ENCODE measurements around the gene METTL2B. TPM values are rescaled to one million over a fixed set of nuclear protein-coding genes. Genes with fewer than 3 reads are reported as not detected.

The METTL2B gene
- total RNA-seq, 2 donors from 2014 or later = 13.3 to 14.4 TPM

DNA sequence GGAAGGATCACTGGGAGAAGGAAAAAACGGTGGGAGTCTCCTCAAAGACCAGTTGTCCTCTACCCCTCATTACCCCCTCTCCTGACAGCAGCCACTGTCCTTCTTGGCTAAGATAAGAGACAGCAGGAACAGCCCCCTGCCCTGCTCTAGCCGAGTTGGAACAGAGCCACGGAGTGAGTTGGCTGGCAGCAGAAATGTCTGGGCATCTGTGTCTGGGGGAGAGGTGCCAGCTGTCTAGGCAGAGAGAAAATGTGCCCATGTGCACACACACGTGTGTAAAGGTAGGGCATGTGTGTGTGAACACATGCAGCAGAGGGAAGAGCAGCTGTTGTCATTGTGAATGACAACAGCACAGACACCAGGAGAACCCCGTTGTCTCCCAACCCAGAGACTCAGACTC is 30.2 kb upstream of the METTL2B start:
- TF ChIP-seq, protein P1, sequence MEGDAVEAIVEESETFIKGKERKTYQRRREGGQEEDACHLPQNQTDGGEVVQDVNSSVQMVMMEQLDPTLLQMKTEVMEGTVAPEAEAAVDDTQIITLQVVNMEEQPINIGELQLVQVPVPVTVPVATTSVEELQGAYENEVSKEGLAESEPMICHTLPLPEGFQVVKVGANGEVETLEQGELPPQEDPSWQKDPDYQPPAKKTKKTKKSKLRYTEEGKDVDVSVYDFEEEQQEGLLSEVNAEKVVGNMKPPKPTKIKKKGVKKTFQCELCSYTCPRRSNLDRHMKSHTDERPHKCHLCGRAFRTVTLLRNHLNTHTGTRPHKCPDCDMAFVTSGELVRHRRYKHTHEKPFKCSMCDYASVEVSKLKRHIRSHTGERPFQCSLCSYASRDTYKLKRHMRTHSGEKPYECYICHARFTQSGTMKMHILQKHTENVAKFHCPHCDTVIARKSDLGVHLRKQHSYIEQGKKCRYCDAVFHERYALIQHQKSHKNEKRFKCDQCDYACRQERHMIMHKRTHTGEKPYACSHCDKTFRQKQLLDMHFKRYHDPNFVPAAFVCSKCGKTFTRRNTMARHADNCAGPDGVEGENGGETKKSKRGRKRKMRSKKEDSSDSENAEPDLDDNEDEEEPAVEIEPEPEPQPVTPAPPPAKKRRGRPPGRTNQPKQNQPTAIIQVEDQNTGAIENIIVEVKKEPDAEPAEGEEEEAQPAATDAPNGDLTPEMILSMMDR (IDR thresholded peaks at IDR 0.05) = no peak
- no peaks in the 10 kb centered on the region for H3K27me3 ChIP-seq
- peak overlapping the region in 1 of 2 donors; percentile 37 for H3K27ac ChIP-seq
- no peak overlapping the region for H3K4me3 ChIP-seq
- H3K36me3 ChIP-seq = no peaks in the 10 kb centered on the region
- H3K4me1 ChIP-seq = no peaks in the 10 kb centered on the region
- no peak for DNase-seq (ENCODE audit: low spot score)
- H3K9me3 ChIP-seq = no peaks in the 10 kb centered on the region

DNA sequence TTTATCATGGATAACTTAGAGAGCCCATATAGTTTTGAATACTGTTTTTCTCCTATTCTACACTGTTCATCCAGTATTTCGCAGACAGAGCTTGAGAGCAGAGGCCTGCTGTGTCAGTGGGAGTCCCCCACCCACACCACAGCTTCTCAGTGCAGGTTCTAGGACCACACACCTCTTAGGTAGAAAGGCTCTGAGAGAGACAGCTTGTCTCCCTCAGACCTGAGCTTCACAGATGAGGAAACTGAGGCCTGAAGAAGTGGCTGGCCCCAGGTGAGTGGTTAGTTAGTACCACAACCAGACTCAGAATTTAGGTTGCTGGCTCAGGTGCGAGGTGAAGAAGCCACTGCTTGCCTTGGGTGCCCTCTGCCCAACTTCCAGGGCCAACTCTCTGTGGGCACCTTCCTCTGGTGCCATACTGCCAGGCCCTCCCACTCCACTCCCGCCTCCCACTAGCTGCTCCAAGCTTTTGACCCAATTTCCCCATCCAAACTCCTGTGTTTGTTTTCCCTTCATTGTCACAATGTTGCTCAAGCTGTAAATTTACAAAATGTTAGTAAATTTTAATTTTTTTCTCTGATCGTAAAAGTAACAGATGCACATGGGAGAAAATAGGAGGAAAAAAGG is 28.5 kb upstream of the METTL2B start:
- no peak for DNase-seq (ENCODE audit: low spot score)
- Histone ChIP-seq H3K9me3 (no peaks in the 10 kb centered on the region), H3K36me3 (no peaks in the 10 kb centered on the region), H3K4me1 (no peaks in the 10 kb centered on the region), H3K27ac (no peak overlapping the region), H3K4me3 (no peak overlapping the region), H3K27me3 (no peaks in the 10 kb centered on the region)
- TF ChIP-seq, protein P1 (IDR thresholded peaks at IDR 0.05) = no peak

DNA sequence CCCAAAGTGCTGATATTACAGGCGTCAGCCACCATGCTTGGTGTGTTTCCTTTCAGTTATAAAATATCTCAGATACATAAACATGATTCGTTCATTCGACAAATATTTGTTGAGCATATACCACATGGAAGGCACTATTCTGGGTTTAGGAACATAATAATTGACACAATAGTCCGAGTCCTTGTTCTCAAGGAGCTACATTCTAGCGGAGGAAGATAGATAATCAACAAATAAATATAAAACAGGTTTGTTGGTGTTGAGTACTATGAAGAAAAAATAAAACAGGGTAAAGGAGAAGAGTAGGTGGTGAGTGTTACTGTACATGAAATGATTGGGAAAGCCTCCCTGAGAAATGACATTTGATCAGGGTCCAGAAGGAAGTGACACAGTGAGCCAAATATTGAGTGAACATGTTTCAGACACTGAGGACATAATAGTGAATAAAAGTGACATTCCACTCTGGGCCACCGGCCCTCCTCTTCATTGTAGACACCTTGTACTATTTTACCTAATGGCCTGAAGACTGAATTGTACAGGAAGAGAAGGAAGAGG is 27.7 kb upstream of the METTL2B start:
- TF ChIP-seq, protein P1 (IDR thresholded peaks at IDR 0.05) = no peak
- Histone ChIP-seq H3K9me3 (no peaks in the 10 kb centered on the region), H3K36me3 (no peaks in the 10 kb centered on the region), H3K27me3 (no peaks in the 10 kb centered on the region), H3K27ac (no peak overlapping the region), H3K4me3 (no peak overlapping the region), H3K4me1 (peaks cover 0 to 5% of the 10 kb centered on the region in 2 donors)
- no peak for DNase-seq (ENCODE audit: low spot score)

DNA sequence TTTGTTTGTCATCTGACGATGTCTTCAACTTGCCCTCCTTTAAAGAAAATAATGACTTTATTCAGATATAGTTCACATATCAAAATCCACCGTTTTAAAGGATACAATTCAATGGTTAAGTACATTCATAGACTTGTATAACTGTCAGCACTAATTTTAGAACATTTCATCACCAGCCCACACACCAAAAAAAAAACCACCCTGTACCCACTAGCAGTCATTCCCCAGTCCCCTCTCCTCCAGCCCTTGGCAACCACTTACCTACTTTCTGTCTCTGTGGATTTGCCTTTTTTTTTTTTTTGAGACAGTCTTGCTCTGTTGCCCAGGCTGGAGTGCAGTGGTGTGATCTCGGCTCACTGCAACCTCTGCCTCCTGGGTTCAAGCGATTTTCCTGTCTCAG is 26.1 kb upstream of the METTL2B start:
- H3K9me3 ChIP-seq = no peaks in the 10 kb centered on the region
- H3K27me3 ChIP-seq = no peaks in the 10 kb centered on the region
- peaks cover 0 to 21% of the 10 kb centered on the region in 2 donors for H3K4me1 ChIP-seq
- TF ChIP-seq, protein P1 (IDR thresholded peaks at IDR 0.05) = no peak
- H3K4me3 ChIP-seq = no peak overlapping the region
- H3K36me3 ChIP-seq = no peaks in the 10 kb centered on the region
- H3K27ac ChIP-seq = peak overlapping the region in 1 of 2 donors; percentile 54
- no peak for DNase-seq (ENCODE audit: low spot score)

DNA sequence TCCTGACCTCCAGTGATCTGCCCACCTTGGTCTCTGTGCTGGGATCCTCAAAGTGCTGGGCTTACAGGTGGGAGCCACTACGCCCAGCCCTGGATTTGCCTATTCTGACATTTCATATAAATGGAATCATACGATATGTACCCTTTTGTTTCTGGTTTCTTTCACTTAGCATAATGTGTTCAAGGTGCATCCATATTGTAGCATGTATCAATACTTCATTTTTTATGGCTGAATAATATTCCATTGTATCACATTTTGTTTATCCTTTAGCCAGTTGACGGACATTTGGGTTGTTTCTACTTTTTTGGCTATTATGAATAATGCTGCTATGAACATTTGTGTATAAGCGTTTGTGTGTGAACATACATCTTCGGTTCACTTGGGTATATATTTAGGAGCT is 25.6 kb upstream of the METTL2B start:
- Histone ChIP-seq H3K4me3 (no peak overlapping the region), H3K9me3 (no peaks in the 10 kb centered on the region), H3K36me3 (no peaks in the 10 kb centered on the region), H3K4me1 (peaks cover 0 to 21% of the 10 kb centered on the region in 2 donors), H3K27ac (peak overlapping the region in 1 of 2 donors; percentile 54), H3K27me3 (no peaks in the 10 kb centered on the region)
- no peak for DNase-seq (ENCODE audit: low spot score)
- TF ChIP-seq, protein P1 (IDR thresholded peaks at IDR 0.05) = no peak

DNA sequence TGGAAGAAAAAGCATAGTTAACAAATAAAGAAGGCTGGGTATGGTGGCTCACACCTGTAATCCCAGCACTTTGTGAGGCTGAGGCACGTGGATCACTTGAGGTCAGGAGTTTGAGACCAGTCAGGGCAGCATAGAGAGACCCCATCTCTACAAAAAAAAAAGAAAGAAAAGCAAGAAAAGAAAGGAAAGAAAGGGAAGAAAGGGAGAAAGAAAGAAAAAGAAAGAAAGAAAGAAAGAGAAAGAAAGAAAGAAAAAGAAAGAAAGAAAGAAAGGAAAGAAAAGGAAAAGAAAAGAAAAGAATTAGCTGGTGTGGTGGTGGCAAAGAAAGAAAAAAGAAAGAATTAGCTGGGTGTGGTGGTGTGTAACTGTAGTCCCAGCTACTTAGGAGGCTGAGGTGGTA is 24.0 kb upstream of the METTL2B start:
- Histone ChIP-seq H3K27ac (peak overlapping the region in 1 of 2 donors; percentile 97), H3K36me3 (peaks cover 4% of the 10 kb centered on the region), H3K4me1 (peaks cover 0 to 35% of the 10 kb centered on the region in 2 donors)

More for the DNA sequence above, 24.0 kb upstream of the METTL2B start:
- H3K9me3 ChIP-seq = no peaks in the 10 kb centered on the region
- TF ChIP-seq, protein P1 (IDR thresholded peaks at IDR 0.05) = no peak
- H3K4me3 ChIP-seq = no peak overlapping the region
- DNase-seq (ENCODE audit: low spot score) = no peak
- H3K27me3 ChIP-seq = no peaks in the 10 kb centered on the region
